K562 (cell line): Measurements from ENCODE around the gene SLC22A4. TPM values are rescaled to one million over a fixed set of nuclear protein-coding genes. Genes with fewer than 3 reads are reported as not detected.

Experiments
- ARID1B ChIP-seq: fragments of 450-650 bp; IDR thresholded peaks from 2 replicates; pipeline ENCODE4 v1.6.1; 2016; ENCODE audit warnings: antibody characterized with exemption, mild to moderate bottlenecking, inconsistent platforms
- BCLAF1 ChIP-seq, 2 experiments: fragments of 450-650 bp in 1 of 2; IDR thresholded peaks; 2 replicates each; pipeline ENCODE4 v1.6.1; 2011 to 2017; ENCODE audit warnings: low read depth in 2 of 2, antibody characterized with exemption in 1 of 2, borderline replicate concordance in 1 of 2, low read length in 1 of 2, mild to moderate bottlenecking in 1 of 2, mixed read lengths in 1 of 2; ENCODE audit not compliant: control insufficient read depth in 1 of 2
- CBFA2T3 ChIP-seq: fragments of 450-650 bp; IDR thresholded peaks from 2 replicates; pipeline ENCODE4 v1.6.1; 2017
- CBFB ChIP-seq: sonication (generic); formaldehyde crosslinking; IDR thresholded peaks from 2 replicates; pipeline ENCODE4 v1.4.0; 2020; ENCODE audit warnings: mild to moderate bottlenecking, missing genetic modification reagents
- FOXK1 ChIP-seq: sonication (generic); formaldehyde crosslinking; IDR thresholded peaks from 2 replicates; pipeline ENCODE4 v1.8.0; 2022; ENCODE audit warnings: missing genetic modification reagents, mild to moderate bottlenecking, borderline replicate concordance
- ILK ChIP-seq: fragments of 450-650 bp; IDR thresholded peaks from 2 replicates; pipeline ENCODE4 v1.6.1; 2016; ENCODE audit warnings: missing genetic modification characterization, low read depth, mild to moderate bottlenecking, missing compliant biosample characterization, moderate library complexity, borderline replicate concordance
- KDM2B ChIP-seq: fragments of 250-450 bp; sonication (Bioruptor Pico); IDR thresholded peaks from 2 replicates; pipeline ENCODE4 v1.8.0; 2021; ENCODE audit warnings: mild to moderate bottlenecking, moderate library complexity
- KLF10 ChIP-seq: fragments of 250-450 bp; sonication (Bioruptor Pico); IDR thresholded peaks from 2 replicates; pipeline ENCODE4 v1.6.1; 2021; ENCODE audit warnings: matching md5 sums
- PTRF ChIP-seq: fragments of 450-650 bp; IDR thresholded peaks from 2 replicates; pipeline ENCODE4 v1.6.1; 2016; ENCODE audit warnings: mild to moderate bottlenecking, missing genetic modification characterization, missing compliant biosample characterization
- RAD21 ChIP-seq, 2 experiments: fragments of 250-450 bp in 1 of 2; fragments of 450-650 bp in 1 of 2; sonication (Bioruptor Pico) in 1 of 2; formaldehyde crosslinking in 1 of 2; IDR thresholded peaks in 1 of 2; conservative IDR thresholded peaks in 1 of 2; 2 replicates each; pipeline versions ENCODE4 v1.4.0 to v1.8.0; 2020 to 2022; ENCODE audit warnings: mild to moderate bottlenecking in 2 of 2, moderate library complexity in 1 of 2
- RHOXF2B ChIP-seq: fragments of 250-450 bp; sonication (Bioruptor Pico); conservative IDR thresholded peaks from 2 replicates; pipeline ENCODE4 v1.5.1; 2021
- SOX6 ChIP-seq: fragments of 450-650 bp; IDR thresholded peaks from 2 replicates; pipeline ENCODE4 v1.6.1; 2014; ENCODE audit warnings: mild to moderate bottlenecking
- TCF7L2 ChIP-seq: fragments of 150-350 bp; IDR thresholded peaks from 2 replicates; pipeline ENCODE4 v1.6.1; 2016; ENCODE audit warnings: low read depth, mild to moderate bottlenecking, low read length, moderate library complexity
- THRA ChIP-seq: fragments of 450-650 bp; IDR thresholded peaks from 2 replicates; pipeline ENCODE4 v1.6.1; 2017; ENCODE audit warnings: mild to moderate bottlenecking, moderate library complexity
- ZBTB8A ChIP-seq: fragments of 450-650 bp; IDR thresholded peaks from 2 replicates; pipeline ENCODE4 v1.6.1; 2018; ENCODE audit warnings: mild to moderate bottlenecking, moderate library complexity; ENCODE audit not compliant: partially characterized antibody
- ZNF133 ChIP-seq: fragments of 250-450 bp; sonication (Bioruptor Pico); IDR thresholded peaks from 2 replicates; pipeline ENCODE4 v1.4.0; 2020; ENCODE audit warnings: mild to moderate bottlenecking
- ZNF24 ChIP-seq: fragments of 450-650 bp; IDR thresholded peaks from 2 replicates; pipeline ENCODE4 v1.6.1; 2016
- ZNF445 ChIP-seq: fragments of 250-450 bp; sonication (Bioruptor Pico); IDR thresholded peaks from 2 replicates; pipeline ENCODE4 v1.4.0; 2020; ENCODE audit warnings: low read depth, mild to moderate bottlenecking, moderate library complexity
- polyA plus RNA-seq, 8 experiments: library from polyadenylated mRNA; depleted of rRNA in 4 of 8; stranded (reverse) in 5 of 8; unstranded in 3 of 8; fragments of >200 nt; fragmentation: Nextera tagmentation in 2 of 8; fragmentation: Illumina TruSeq in 1 of 8; extraction: Ambion mirVana in 2 of 8; extraction: Trizol in 1 of 8; gene quantifications; 2 replicates each; pipeline versions ENCODE4 v1.2.1 to v1.2.3, GENCODE V29; 2011 to 2014; ENCODE audit warnings: inconsistent platforms in 1 of 8, missing spikeins in 1 of 8
- total RNA-seq, 7 experiments: library from RNA; depleted of rRNA in 6 of 7; stranded (reverse); fragments of >200 nt in 6 of 7; fragmentation: Illumina TruSeq in 2 of 7; extraction: Trizol in 2 of 7; gene quantifications; 2 replicates each; pipeline versions ENCODE4 v1.2.1 to v1.2.3, GENCODE V29; 2011 to 2021; ENCODE audit warnings: low replicate concordance in 1 of 7
- TF ChIP-seq, protein P1 (sequence below), 2 experiments: IDR thresholded peaks; 2 replicates each; pipeline ENCODE4 v1.6.1; 2012; ENCODE audit warnings: improper control_type of control experiment in 2 of 2, low read depth in 2 of 2, low read length in 2 of 2, borderline replicate concordance in 1 of 2
- TF ChIP-seq, protein P2 (sequence below): IDR thresholded peaks from 2 replicates; pipeline ENCODE4 v1.6.1; 2014; ENCODE audit warnings: antibody characterized with exemption
- TF ChIP-seq, protein P3 (sequence below): fragments of 450-650 bp; IDR thresholded peaks from 2 replicates; pipeline ENCODE4 v1.6.1; 2016; ENCODE audit warnings: low read depth, mild to moderate bottlenecking, moderate library complexity

SLC22A4 gene
- total and polyA plus RNA-seq, 9 of the 15 experiments (the other 6 are each of a cell fraction or from before 2014, with no cell fraction given), result 2.7 to 9.5 (median 6.2) TPM

DNA sequence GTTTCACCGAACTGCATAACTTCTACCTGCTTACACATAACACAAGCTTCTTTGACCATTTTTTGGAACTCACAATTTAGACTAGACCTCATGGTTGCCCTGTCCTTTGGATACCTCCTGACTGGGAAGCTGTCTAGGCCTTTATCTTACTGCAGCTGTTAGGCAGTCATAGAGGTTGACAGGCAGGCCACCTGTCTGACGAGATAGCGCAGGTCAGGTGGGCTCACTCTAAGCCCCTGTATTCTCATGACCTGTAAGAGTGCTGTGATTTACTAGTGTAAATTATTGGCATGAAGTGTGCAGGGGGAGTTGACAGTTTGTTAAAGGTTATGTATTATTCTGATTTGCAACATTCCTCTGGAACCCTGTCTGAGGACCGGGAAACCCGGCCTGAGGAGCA is 29.0 kb downstream of the SLC22A4 start (continued):
- TF ChIP-seq, protein P1, sequence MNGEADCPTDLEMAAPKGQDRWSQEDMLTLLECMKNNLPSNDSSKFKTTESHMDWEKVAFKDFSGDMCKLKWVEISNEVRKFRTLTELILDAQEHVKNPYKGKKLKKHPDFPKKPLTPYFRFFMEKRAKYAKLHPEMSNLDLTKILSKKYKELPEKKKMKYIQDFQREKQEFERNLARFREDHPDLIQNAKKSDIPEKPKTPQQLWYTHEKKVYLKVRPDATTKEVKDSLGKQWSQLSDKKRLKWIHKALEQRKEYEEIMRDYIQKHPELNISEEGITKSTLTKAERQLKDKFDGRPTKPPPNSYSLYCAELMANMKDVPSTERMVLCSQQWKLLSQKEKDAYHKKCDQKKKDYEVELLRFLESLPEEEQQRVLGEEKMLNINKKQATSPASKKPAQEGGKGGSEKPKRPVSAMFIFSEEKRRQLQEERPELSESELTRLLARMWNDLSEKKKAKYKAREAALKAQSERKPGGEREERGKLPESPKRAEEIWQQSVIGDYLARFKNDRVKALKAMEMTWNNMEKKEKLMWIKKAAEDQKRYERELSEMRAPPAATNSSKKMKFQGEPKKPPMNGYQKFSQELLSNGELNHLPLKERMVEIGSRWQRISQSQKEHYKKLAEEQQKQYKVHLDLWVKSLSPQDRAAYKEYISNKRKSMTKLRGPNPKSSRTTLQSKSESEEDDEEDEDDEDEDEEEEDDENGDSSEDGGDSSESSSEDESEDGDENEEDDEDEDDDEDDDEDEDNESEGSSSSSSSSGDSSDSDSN (IDR thresholded peaks at IDR 0.05; ENCODE audit: borderline replicate concordance in 1 of 2, low read depth in 2 of 2, low read length in 2 of 2), result no peak
- TF ChIP-seq ZBTB8A (no peak), ZNF133 (no peak), ZNF445 (CRISPR knock-in tag) (no peak), KLF10 (CRISPR knock-in tag) (no peak), ZNF24 (no peak), CBFA2T3 (peak; percentile 93), KDM2B (CRISPR knock-in tag) (no peak), RHOXF2B (CRISPR knock-in tag) (no peak), SOX6 (0 out of 2 replicates have a peak, but pooled peaks have one; percentile 42), BCLAF1 (IDR thresholded peaks at IDR 0.05; ENCODE audit: borderline replicate concordance in 1 of 2, control insufficient read depth in 1 of 2, low read depth in 2 of 2, low read length in 1 of 2) (no peak), ARID1B (peak; percentile 92), FOXK1 (CRISPR knock-in tag) (no peak), PTRF (tag) (no peak), RAD21 (CRISPR knock-in tag; conservative IDR thresholded peaks at IDR 0.05 in 1 of 2, IDR thresholded peaks at IDR 0.05 in 1 of 2) (no peak), TCF7L2 (no peak), CBFB (CRISPR knock-in tag) (no peak), THRA (no peak), ILK (no peak)
- TF ChIP-seq, protein P2, sequence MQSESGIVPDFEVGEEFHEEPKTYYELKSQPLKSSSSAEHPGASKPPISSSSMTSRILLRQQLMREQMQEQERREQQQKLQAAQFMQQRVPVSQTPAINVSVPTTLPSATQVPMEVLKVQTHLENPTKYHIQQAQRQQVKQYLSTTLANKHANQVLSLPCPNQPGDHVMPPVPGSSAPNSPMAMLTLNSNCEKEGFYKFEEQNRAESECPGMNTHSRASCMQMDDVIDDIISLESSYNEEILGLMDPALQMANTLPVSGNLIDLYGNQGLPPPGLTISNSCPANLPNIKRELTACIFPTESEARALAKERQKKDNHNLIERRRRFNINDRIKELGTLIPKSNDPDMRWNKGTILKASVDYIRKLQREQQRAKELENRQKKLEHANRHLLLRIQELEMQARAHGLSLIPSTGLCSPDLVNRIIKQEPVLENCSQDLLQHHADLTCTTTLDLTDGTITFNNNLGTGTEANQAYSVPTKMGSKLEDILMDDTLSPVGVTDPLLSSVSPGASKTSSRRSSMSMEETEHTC, result peak; percentile 52; the same call in 1 of the 2 replicates
- TF ChIP-seq, protein P3, sequence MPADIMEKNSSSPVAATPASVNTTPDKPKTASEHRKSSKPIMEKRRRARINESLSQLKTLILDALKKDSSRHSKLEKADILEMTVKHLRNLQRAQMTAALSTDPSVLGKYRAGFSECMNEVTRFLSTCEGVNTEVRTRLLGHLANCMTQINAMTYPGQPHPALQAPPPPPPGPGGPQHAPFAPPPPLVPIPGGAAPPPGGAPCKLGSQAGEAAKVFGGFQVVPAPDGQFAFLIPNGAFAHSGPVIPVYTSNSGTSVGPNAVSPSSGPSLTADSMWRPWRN, result no peak
